ENCODE results near the gene FPGS. TPM values are rescaled to one million over a fixed set of nuclear protein-coding genes. Genes with fewer than 3 reads are reported as not detected.
"Not testable (repeated sequence)": the region's sequence is repeated elsewhere in the genome, so short reads cannot be mapped to it uniquely, and the experiment has no call there.

The FPGS gene
- polyA plus RNA-seq, 1 donor (not counting 4 experiments of a cell fraction or from before 2014, with no cell fraction given): 38.2 TPM

DNA sequence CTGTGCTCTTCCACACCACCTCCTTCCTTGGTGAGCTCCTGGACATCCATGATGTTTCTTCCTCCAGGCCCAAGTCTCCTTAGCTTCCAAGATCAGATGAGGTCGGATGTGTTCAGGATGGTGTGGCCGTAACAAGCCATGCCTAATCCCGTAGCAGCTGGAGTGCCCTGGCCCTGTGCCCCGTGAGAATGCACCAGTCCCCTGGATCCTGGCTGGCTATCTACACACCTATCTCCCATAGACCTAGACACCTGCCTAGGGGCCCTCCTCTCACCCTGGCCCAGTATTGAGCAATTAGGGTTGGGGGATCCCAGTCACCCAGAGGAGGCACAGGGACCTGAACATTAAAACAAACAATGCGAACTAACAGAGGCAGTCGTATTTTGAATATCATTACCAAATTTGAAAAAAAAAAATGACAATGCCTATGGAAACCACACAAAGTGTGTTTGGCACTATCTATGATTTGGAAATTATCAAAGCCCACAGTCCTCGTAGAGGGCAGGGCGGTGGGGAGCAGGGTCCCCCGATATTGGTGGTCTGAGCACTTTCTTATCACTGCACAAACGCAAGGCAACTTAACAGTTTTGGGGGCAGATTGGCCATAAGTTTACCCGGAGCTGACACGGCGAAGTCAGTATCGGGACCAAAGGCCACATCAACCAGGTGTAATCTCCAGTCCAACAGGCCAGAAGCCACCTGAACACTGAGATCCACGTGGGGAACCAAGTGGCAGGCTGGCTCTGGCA lies 38.6 kb downstream of the FPGS start:
- H3K36me3 ChIP-seq (ENCODE audit: control insufficient read depth in 2 of 2, extremely low read depth in 1 of 2, insufficient read depth in 2 of 2, low read length in 2 of 2): no peaks in the 10 kb centered on the region
- no peak for DNase-seq (ENCODE audit: low read depth, low spot score)
- H4K20me1 ChIP-seq (ENCODE audit: control insufficient read depth, extremely low read depth, insufficient read depth, low read length): no peaks in the 10 kb centered on the region
- no peak overlapping the region for H3K9ac ChIP-seq (ENCODE audit: control insufficient read depth, extremely low read depth, insufficient read depth, low read length)
- no peak overlapping the region for H3K4me3 ChIP-seq (ENCODE audit: control insufficient read depth in 2 of 3, extremely low read depth in 1 of 3, insufficient read depth in 2 of 3, low read depth in 1 of 3, low read length in 3 of 3)
- no peaks in the 10 kb centered on the region for H3K9me3 ChIP-seq (ENCODE audit: control insufficient read depth, low read depth, low read length)
- peaks cover under 1% of the 10 kb centered on the region for H3K4me1 ChIP-seq (ENCODE audit: control insufficient read depth, extremely low read depth, insufficient read depth, low read length)
- FAIRE-seq: no peak
- no peaks in the 10 kb centered on the region for H3K79me2 ChIP-seq (ENCODE audit: control insufficient read depth, insufficient read depth, low read length)
- no peak overlapping the region for H2AFZ ChIP-seq (ENCODE audit: control insufficient read depth, low read length)
- no peaks in the 10 kb centered on the region for H3K9me1 ChIP-seq (ENCODE audit: control insufficient read depth, extremely low read depth, insufficient read depth, low read length)
- dilution Hi-C loops (cut with MboI; ENCODE audit: extremely low pct_ligation_motif_present, low sequenced_read_pairs): no loop called here
- TF ChIP-seq, protein P1, sequence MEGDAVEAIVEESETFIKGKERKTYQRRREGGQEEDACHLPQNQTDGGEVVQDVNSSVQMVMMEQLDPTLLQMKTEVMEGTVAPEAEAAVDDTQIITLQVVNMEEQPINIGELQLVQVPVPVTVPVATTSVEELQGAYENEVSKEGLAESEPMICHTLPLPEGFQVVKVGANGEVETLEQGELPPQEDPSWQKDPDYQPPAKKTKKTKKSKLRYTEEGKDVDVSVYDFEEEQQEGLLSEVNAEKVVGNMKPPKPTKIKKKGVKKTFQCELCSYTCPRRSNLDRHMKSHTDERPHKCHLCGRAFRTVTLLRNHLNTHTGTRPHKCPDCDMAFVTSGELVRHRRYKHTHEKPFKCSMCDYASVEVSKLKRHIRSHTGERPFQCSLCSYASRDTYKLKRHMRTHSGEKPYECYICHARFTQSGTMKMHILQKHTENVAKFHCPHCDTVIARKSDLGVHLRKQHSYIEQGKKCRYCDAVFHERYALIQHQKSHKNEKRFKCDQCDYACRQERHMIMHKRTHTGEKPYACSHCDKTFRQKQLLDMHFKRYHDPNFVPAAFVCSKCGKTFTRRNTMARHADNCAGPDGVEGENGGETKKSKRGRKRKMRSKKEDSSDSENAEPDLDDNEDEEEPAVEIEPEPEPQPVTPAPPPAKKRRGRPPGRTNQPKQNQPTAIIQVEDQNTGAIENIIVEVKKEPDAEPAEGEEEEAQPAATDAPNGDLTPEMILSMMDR (optimal IDR thresholded peaks at IDR 0.05 in 1 of 3, IDR thresholded peaks at IDR 0.05 in 1 of 3, conservative IDR thresholded peaks at IDR 0.05 in 1 of 3; ENCODE audit: extremely low read depth in 1 of 3, insufficient read depth in 2 of 3, low read length in 3 of 3): no peak
- TF ChIP-seq EZH2 (IDR thresholded peaks at IDR 0.05; ENCODE audit: low read length): no peak
- H3K27ac ChIP-seq (ENCODE audit: control insufficient read depth, insufficient read depth, low read length): no peak overlapping the region
- peaks cover 3% of the 10 kb centered on the region for H3K27me3 ChIP-seq (ENCODE audit: control insufficient read depth, extremely low read depth, insufficient read depth, low read length)
- no peak overlapping the region for H3K4me2 ChIP-seq (ENCODE audit: control insufficient read depth, extremely low read depth, insufficient read depth, low read depth, low read length)

GRCh38 chr9:127844821-127845359 lies 42.2 kb downstream of the FPGS start:
- no peak for FAIRE-seq
- no peak overlapping the region for H2AFZ ChIP-seq (ENCODE audit: control insufficient read depth, low read length)

GRCh38 chr9:127845619-127846018 lies 42.9 kb downstream of the FPGS start:
- H3K9me1 ChIP-seq (ENCODE audit: control insufficient read depth, extremely low read depth, insufficient read depth, low read length); H3K27me3 ChIP-seq (ENCODE audit: control insufficient read depth, extremely low read depth, insufficient read depth, low read length); H2AFZ ChIP-seq (ENCODE audit: control insufficient read depth, low read length); H3K4me2 ChIP-seq (ENCODE audit: control insufficient read depth, extremely low read depth, insufficient read depth, low read depth, low read length); H3K4me3 ChIP-seq (ENCODE audit: control insufficient read depth in 2 of 3, extremely low read depth in 1 of 3, insufficient read depth in 2 of 3, low read depth in 1 of 3, low read length in 3 of 3); dilution Hi-C loops (cut with MboI; ENCODE audit: extremely low pct_ligation_motif_present, low sequenced_read_pairs); H3K36me3 ChIP-seq (ENCODE audit: control insufficient read depth in 2 of 2, extremely low read depth in 1 of 2, insufficient read depth in 2 of 2, low read length in 2 of 2); H3K27ac ChIP-seq (ENCODE audit: control insufficient read depth, insufficient read depth, low read length); FAIRE-seq; DNase-seq (ENCODE audit: low read depth, low spot score); H3K79me2 ChIP-seq (ENCODE audit: control insufficient read depth, insufficient read depth, low read length); H3K4me1 ChIP-seq (ENCODE audit: control insufficient read depth, extremely low read depth, insufficient read depth, low read length); H3K9ac ChIP-seq (ENCODE audit: control insufficient read depth, extremely low read depth, insufficient read depth, low read length); H3K9me3 ChIP-seq (ENCODE audit: control insufficient read depth, low read depth, low read length); H4K20me1 ChIP-seq (ENCODE audit: control insufficient read depth, extremely low read depth, insufficient read depth, low read length): not testable (repeated sequence)

More at GRCh38 chr9:127844821-127845359, 42.2 kb downstream of the FPGS start:
- DNase-seq (ENCODE audit: low read depth, low spot score): no peak
- dilution Hi-C loops (cut with MboI; ENCODE audit: extremely low pct_ligation_motif_present, low sequenced_read_pairs): no loop called here
- Histone ChIP-seq H3K4me3 (ENCODE audit: control insufficient read depth in 2 of 3, extremely low read depth in 1 of 3, insufficient read depth in 2 of 3, low read depth in 1 of 3, low read length in 3 of 3) (no peak overlapping the region), H3K79me2 (ENCODE audit: control insufficient read depth, insufficient read depth, low read length) (no peaks in the 10 kb centered on the region), H3K36me3 (ENCODE audit: control insufficient read depth in 2 of 2, extremely low read depth in 1 of 2, insufficient read depth in 2 of 2, low read length in 2 of 2) (no peaks in the 10 kb centered on the region), H3K9ac (ENCODE audit: control insufficient read depth, extremely low read depth, insufficient read depth, low read length) (no peak overlapping the region), H4K20me1 (ENCODE audit: control insufficient read depth, extremely low read depth, insufficient read depth, low read length) (no peaks in the 10 kb centered on the region), H3K27me3 (ENCODE audit: control insufficient read depth, extremely low read depth, insufficient read depth, low read length) (no peaks in the 10 kb centered on the region), H3K9me1 (ENCODE audit: control insufficient read depth, extremely low read depth, insufficient read depth, low read length) (no peaks in the 10 kb centered on the region), H3K4me1 (ENCODE audit: control insufficient read depth, extremely low read depth, insufficient read depth, low read length) (peaks cover 4% of the 10 kb centered on the region), H3K4me2 (ENCODE audit: control insufficient read depth, extremely low read depth, insufficient read depth, low read depth, low read length) (no peak overlapping the region), H3K27ac (ENCODE audit: control insufficient read depth, insufficient read depth, low read length) (no peak overlapping the region), H3K9me3 (ENCODE audit: control insufficient read depth, low read depth, low read length) (peaks cover 9% of the 10 kb centered on the region)
- TF ChIP-seq EZH2 (IDR thresholded peaks at IDR 0.05; ENCODE audit: low read length): no peak
- TF ChIP-seq, protein P1 (optimal IDR thresholded peaks at IDR 0.05 in 1 of 3, IDR thresholded peaks at IDR 0.05 in 1 of 3, conservative IDR thresholded peaks at IDR 0.05 in 1 of 3; ENCODE audit: extremely low read depth in 1 of 3, insufficient read depth in 2 of 3, low read length in 3 of 3): no peak
